GM18520 (cell line): ENCODE measurements around the gene NECAP2.
"Not testable (repeated sequence)": the region's sequence is repeated elsewhere in the genome, so short reads cannot be mapped to it uniquely, and the experiment has no call there.

Experiments
- ATAC-seq: cut with Tn5 transposase; IDR thresholded peaks from one replicate; pipeline ENCODE4 v1.9.1; 2021; ENCODE audit not compliant: unreplicated experiment

The NECAP2 gene

GRCh38 chr1:16456151-16456550 is 15.6 kb downstream of the NECAP2 start:
- ATAC-seq: not testable (repeated sequence)

- ATAC-seq: no peak
Observed at GRCh38 chr1:16458831-16459230, 18.3 kb downstream of the NECAP2 start.

- ATAC-seq: no peak
Observed at GRCh38 chr1:16459352-16459925, 18.9 kb downstream of the NECAP2 start.

- ATAC-seq: no peak
Observed at GRCh38 chr1:16461681-16462080, 21.2 kb downstream of the NECAP2 start.

GRCh38 chr1:16462773-16463330 is 22.3 kb downstream of the NECAP2 start:
- ATAC-seq: no peak

- no peak for ATAC-seq
Observed at GRCh38 chr1:16464917-16465625, 24.5 kb downstream of the NECAP2 start.

- ATAC-seq: no peak
Observed at GRCh38 chr1:16468558-16468957, 28.0 kb downstream of the NECAP2 start.

- no peak for ATAC-seq
Observed at GRCh38 chr1:16474166-16474800, 33.8 kb downstream of the NECAP2 start.

GRCh38 chr1:16474891-16475290 is 34.4 kb downstream of the NECAP2 start:
- ATAC-seq: not testable (repeated sequence)

GRCh38 chr1:16475771-16476770 is 35.5 kb downstream of the NECAP2 start:
- ATAC-seq: not testable (repeated sequence)

- ATAC-seq: no peak
Observed at GRCh38 chr1:16478091-16478490, 37.6 kb downstream of the NECAP2 start.

- not testable (repeated sequence) for ATAC-seq
Observed at GRCh38 chr1:16483146-16483545, 42.6 kb downstream of the NECAP2 start.

GRCh38 chr1:16483639-16484500 is 43.3 kb downstream of the NECAP2 start:
- ATAC-seq: not testable (repeated sequence)

- ATAC-seq: no peak
Observed at GRCh38 chr1:16484501-16484835, 43.9 kb downstream of the NECAP2 start.

GRCh38 chr1:16484931-16485330 is 44.4 kb downstream of the NECAP2 start:
- ATAC-seq: no peak

- not testable (repeated sequence) for ATAC-seq
Observed at GRCh38 chr1:16486316-16486715, 45.8 kb downstream of the NECAP2 start.

- ATAC-seq: not testable (repeated sequence)
Observed at GRCh38 chr1:16487011-16487410, 46.5 kb downstream of the NECAP2 start.

GRCh38 chr1:16489195-16489880 is 48.8 kb downstream of the NECAP2 start:
- ATAC-seq: not testable (repeated sequence)

GRCh38 chr1:16491056-16491675 is 50.6 kb downstream of the NECAP2 start:
- ATAC-seq: no peak
